LNCAP (cell line): Measurements from ENCODE around the gene TPCN2.

Source experiments
- CTCF ChIP-seq: fragments of 450-650 bp; IDR thresholded peaks from 2 replicates; pipeline ENCODE4 v1.5.1; 2017; ENCODE audit warnings: mild to moderate bottlenecking

Gene TPCN2

GRCh38 chr11:69140635-69141034, 91.9 kb downstream of the TPCN2 start:
- no peak for TF ChIP-seq CTCF

GRCh38 chr11:69141742-69142141, 93.0 kb downstream of the TPCN2 start:
- TF ChIP-seq CTCF: no peak

- no peak for TF ChIP-seq CTCF
Measured at GRCh38 chr11:69142895-69143294, 94.2 kb downstream of the TPCN2 start.

- TF ChIP-seq CTCF: no peak
Measured at GRCh38 chr11:69144316-69145049, 95.8 kb downstream of the TPCN2 start.

GRCh38 chr11:69145050-69145380, 96.3 kb downstream of the TPCN2 start:
- TF ChIP-seq CTCF: no peak

GRCh38 chr11:69148377-69148762, 99.6 kb downstream of the TPCN2 start:
- TF ChIP-seq CTCF: no peak

GRCh38 chr11:69148806-69149205, 100.1 kb downstream of the TPCN2 start:
- no peak for TF ChIP-seq CTCF

GRCh38 chr11:69150175-69150574, 101.4 kb downstream of the TPCN2 start:
- no peak for TF ChIP-seq CTCF
